WTC11 (cell line): ENCODE measurements around the gene ZNF668.
"Not testable (repeated sequence)": the region's sequence is repeated elsewhere in the genome, so short reads cannot be mapped to it uniquely, and the experiment has no call there.

Experiments
- TF ChIP-seq, protein P1 (sequence below): fragments of 200-600 bp; IDR thresholded peaks from 2 replicates; pipeline ENCODE4 v1.8.0; 2022; ENCODE audit warnings: antibody characterized with exemption
- TF ChIP-seq, protein P2 (sequence below): sonication (generic); formaldehyde crosslinking; IDR thresholded peaks from 2 replicates; pipeline ENCODE4 v1.8.1; 2023; ENCODE audit warnings: mild to moderate bottlenecking, missing genetic modification reagents, moderate library complexity

DNA sequence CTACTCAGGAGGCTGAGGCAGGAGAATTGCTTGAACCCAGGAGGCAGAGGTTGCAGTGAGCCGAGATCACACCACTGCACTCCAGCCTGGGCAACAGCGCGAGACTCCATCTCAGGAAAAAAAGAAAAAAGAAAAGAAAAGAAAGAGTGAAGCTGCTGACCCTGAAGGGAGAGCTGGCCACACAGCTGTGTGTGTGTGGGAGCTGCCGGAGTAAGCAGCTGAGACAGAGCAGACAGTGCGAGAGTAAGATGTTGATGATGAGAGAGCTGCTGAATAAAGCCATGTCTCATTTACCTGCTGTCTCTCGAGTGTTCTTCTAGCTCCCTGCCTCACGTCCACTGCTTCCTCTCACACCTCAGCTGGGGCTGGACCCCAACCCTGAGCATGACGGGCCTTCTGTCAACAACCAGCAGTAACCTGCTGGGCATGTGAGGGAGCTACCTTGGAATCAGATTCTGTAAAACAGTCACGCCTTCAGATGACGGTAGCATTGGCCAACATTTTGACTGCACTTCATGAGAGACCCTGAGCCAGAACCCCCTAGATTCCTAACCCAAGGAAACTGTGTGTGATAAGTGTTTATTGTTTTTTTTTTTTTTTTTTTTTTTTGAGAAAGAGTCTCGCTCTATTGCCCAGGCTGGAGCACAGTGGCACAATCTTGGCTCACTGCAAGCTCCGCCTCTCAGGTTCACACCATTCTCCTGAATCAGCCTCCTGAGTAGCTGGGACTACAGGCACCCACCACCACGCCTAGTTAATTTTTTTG is 27.0 kb upstream of the ZNF668 start:
- TF ChIP-seq, protein P1, sequence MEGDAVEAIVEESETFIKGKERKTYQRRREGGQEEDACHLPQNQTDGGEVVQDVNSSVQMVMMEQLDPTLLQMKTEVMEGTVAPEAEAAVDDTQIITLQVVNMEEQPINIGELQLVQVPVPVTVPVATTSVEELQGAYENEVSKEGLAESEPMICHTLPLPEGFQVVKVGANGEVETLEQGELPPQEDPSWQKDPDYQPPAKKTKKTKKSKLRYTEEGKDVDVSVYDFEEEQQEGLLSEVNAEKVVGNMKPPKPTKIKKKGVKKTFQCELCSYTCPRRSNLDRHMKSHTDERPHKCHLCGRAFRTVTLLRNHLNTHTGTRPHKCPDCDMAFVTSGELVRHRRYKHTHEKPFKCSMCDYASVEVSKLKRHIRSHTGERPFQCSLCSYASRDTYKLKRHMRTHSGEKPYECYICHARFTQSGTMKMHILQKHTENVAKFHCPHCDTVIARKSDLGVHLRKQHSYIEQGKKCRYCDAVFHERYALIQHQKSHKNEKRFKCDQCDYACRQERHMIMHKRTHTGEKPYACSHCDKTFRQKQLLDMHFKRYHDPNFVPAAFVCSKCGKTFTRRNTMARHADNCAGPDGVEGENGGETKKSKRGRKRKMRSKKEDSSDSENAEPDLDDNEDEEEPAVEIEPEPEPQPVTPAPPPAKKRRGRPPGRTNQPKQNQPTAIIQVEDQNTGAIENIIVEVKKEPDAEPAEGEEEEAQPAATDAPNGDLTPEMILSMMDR = not testable (repeated sequence)
- TF ChIP-seq, protein P2, sequence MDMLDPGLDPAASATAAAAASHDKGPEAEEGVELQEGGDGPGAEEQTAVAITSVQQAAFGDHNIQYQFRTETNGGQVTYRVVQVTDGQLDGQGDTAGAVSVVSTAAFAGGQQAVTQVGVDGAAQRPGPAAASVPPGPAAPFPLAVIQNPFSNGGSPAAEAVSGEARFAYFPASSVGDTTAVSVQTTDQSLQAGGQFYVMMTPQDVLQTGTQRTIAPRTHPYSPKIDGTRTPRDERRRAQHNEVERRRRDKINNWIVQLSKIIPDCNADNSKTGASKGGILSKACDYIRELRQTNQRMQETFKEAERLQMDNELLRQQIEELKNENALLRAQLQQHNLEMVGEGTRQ = not testable (repeated sequence)
